Epithelial cell of alveolus of lung (primary cell): ENCODE measurements around the gene OR2L5. TPM values are rescaled to one million over a fixed set of nuclear protein-coding genes. Genes with fewer than 3 reads are reported as not detected.

Experiments
- total RNA-seq: library from RNA; depleted of rRNA; stranded (reverse); fragments of >200 nt; gene quantifications from 2 replicates; pipeline ENCODE4 v1.2.1, GENCODE V29; 2015

The OR2L5 gene, protein sequence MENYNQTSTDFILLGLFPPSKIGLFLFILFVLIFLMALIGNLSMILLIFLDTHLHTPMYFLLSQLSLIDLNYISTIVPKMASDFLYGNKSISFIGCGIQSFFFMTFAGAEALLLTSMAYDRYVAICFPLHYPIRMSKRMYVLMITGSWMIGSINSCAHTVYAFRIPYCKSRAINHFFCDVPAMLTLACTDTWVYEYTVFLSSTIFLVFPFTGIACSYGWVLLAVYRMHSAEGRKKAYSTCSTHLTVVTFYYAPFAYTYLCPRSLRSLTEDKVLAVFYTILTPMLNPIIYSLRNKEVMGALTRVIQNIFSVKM
- not detected in 2 replicates for total RNA-seq

DNA sequence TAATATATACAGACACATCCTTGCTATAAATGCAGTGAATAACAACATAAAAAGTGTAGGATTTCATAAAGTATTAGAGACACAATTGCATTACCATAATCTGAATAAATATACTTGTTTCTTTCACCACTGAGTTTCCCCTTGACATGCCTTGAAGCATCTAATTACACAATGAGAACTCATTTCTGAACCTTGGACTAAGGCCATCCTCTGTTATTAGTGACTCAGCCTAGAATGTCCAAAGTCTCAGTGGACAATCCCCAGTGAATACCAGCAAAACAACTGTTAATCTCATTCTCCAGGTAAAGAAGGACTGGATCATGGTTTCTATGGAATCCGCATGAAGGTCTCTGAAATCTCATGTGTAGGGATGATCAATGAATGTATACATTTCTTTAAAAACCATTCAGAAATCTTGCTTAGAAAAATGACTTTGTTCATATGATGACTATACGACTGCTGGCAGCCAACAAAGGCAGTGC is at the start of gene OR2L5:
Gene OR2L5, plus strand, starts transcription at position 432 of the 482 bp plus-strand sequence. CDS start 8,288 bp downstream, outside the sequence.

DNA sequence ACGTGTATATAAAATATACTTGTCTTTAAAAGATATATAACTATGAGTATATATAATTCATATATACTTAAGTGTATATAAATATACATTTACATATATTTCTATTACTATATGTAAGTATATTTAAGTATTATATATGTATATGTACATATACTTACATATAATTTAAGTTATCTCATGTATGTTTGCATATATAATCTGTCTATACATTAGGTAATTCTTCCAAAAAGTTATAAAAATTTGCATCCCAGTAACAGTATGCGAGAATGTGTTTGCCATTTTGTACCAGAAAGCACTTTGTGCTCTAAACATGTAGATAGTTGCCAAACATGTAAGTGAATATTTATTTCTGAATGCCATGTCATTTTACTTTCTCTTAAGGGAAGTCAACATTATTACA is 48.5 kb upstream of the OR2L5 start, which contains the start of gene OR2AK2:
Gene OR2AK2, plus strand, starts transcription at position 301 of the 400 bp plus-strand sequence. CDS start 144 bp downstream, outside the sequence.

DNA sequence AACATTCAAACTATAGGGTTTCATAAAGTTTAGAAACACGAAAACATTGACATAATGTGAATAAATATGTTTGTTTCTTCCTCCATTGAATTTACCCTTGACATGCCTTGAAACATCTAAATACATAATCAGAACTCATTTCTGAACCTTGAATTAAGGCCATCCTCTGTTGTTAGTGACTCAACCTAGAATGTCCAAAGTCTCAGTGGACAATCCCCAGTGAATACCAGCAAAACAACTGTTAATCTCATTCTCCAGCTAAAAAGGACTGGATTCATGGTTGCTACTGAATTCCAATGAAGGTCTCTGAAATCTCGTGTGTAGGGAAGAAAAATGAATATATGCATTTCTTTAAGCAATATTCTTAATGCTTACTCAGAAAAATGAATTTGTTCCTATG is 16.3 kb downstream of the OR2L5 start, which contains the start of gene OR2L2:
Gene OR2L2, plus strand, starts transcription at position 301 of the 400 bp plus-strand sequence. CDS start 8,198 bp downstream, outside the sequence.

DNA sequence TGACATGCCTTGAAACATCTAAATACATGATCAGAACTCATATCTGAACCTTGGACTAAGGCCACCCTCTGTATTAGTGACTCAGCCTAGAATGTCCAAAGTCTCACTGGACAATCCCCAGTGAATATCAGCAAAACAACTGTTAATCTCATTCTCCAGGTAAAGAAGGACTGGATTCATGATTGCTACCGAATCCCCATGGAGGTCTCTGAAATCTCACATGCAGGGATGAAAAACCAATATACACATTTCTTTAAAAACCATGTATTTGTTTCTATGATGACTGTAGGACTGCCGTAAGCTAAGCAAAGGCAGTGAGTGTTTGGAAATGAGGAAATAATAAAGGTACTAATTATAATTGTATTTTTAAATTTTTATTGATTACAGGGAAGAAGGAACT is 33.1 kb downstream of the OR2L5 start, which contains the start of gene OR2L3:
Gene OR2L3, plus strand, starts transcription at position 301 of the 400 bp plus-strand sequence. CDS start 13,846 bp downstream, outside the sequence.

Other genes with a start within 250 kb of the OR2L5 start
- not detected in 2 replicates for gene OR14A16, start 189.5 kb upstream of the OR2L5 start, total RNA-seq
- not detected in 2 replicates for gene OR11L1, start 171.8 kb upstream of the OR2L5 start, total RNA-seq
- 0.13 and 0.32 TPM in 2 replicates for gene TRIM58, start 156.5 kb upstream of the OR2L5 start, total RNA-seq
- not detected in 2 replicates for gene OR2W3, start 118.1 kb upstream of the OR2L5 start, total RNA-seq
- not detected in 2 replicates for gene OR2T8, start 93.4 kb upstream of the OR2L5 start, total RNA-seq
- not detected in 2 replicates for gene OR2AJ1, start 88.8 kb upstream of the OR2L5 start, total RNA-seq
- gene OR2L8, start 64.8 kb upstream of the OR2L5 start, total RNA-seq = not detected in 2 replicates
- not detected in 2 replicates for gene OR2AK2, start 48.4 kb upstream of the OR2L5 start, total RNA-seq
- gene OR2L2, start 16.4 kb downstream of the OR2L5 start, total RNA-seq = not detected in 2 replicates
- gene OR2L3, start 33.2 kb downstream of the OR2L5 start, total RNA-seq = not detected in 2 replicates
- not detected in 2 replicates for gene OR2L13, start 81.5 kb downstream of the OR2L5 start, total RNA-seq
- gene OR2M5, start 131.5 kb downstream of the OR2L5 start, total RNA-seq = not detected in 2 replicates
- gene OR2M2, start 161.2 kb downstream of the OR2L5 start, total RNA-seq = not detected in 2 replicates
- gene OR2M3, start 183.6 kb downstream of the OR2L5 start, total RNA-seq = not detected in 2 replicates
- not detected in 2 replicates for gene OR2M4, start 217.8 kb downstream of the OR2L5 start, total RNA-seq